ENCODE measurements around the gene IL9.

Gene IL9

GRCh38 chr5:135875567-135875966 lies 20.1 kb downstream of the IL9 start:
- Histone ChIP-seq H3K9ac (ENCODE audit: low read length) (no peak overlapping the region), H3K9me3 (ENCODE audit: insufficient read depth, low read length) (no peaks in the 10 kb centered on the region), H3K79me2 (ENCODE audit: insufficient read depth, low read length) (no peaks in the 10 kb centered on the region), H3F3A (ENCODE audit: insufficient read depth) (no peaks in the 10 kb centered on the region), H4K20me1 (ENCODE audit: low read depth, low read length) (no peaks in the 10 kb centered on the region), H3K36me3 (ENCODE audit: low read length) (no peaks in the 10 kb centered on the region), H3K9me2 (replicated peaks; ENCODE audit: insufficient read depth, low read length) (no peaks in the 10 kb centered on the region), H3K4me2 (ENCODE audit: low read depth, low read length, poor library complexity, severe bottlenecking) (no peak overlapping the region), H3K27me3 (ENCODE audit: low read length) (no peaks in the 10 kb centered on the region), H2AFZ (ENCODE audit: low read depth, low read length, severe bottlenecking) (no peak overlapping the region), H3K27ac (ENCODE audit: low read depth, low read length) (no peak overlapping the region), H3K4me3 (ENCODE audit: insufficient read depth, low read length, poor library complexity, severe bottlenecking) (no peak overlapping the region)
- TF ChIP-seq EZH2phosphoT487 (conservative IDR thresholded peaks at IDR 0.05; ENCODE audit: low read length), result no peak
- TF ChIP-seq, protein P1, sequence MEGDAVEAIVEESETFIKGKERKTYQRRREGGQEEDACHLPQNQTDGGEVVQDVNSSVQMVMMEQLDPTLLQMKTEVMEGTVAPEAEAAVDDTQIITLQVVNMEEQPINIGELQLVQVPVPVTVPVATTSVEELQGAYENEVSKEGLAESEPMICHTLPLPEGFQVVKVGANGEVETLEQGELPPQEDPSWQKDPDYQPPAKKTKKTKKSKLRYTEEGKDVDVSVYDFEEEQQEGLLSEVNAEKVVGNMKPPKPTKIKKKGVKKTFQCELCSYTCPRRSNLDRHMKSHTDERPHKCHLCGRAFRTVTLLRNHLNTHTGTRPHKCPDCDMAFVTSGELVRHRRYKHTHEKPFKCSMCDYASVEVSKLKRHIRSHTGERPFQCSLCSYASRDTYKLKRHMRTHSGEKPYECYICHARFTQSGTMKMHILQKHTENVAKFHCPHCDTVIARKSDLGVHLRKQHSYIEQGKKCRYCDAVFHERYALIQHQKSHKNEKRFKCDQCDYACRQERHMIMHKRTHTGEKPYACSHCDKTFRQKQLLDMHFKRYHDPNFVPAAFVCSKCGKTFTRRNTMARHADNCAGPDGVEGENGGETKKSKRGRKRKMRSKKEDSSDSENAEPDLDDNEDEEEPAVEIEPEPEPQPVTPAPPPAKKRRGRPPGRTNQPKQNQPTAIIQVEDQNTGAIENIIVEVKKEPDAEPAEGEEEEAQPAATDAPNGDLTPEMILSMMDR (IDR thresholded peaks at IDR 0.05; ENCODE audit: insufficient read depth, low read length, poor library complexity, severe bottlenecking), result no peak

DNA sequence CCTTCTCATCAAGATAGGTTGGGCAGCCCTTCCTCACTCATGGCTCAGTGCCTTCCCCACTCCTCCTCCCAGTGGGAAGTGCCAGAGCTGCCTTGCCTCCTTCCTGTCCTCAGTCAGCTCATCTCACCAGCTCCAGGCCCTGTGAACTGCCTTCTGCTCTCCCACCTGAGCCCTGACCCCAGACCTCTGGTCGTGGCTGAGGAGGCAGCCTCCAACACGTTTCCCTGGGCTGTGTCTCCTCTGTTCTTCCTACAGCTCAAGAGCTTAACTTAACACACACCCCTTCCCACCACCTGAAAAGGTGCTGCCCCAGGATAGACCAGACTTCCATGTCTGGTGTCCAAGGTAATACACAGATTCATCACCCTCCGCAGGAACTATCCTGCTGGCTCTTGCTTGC lies 21.2 kb downstream of the IL9 start:
- no peak for TF ChIP-seq EZH2phosphoT487 (conservative IDR thresholded peaks at IDR 0.05; ENCODE audit: low read length)
- TF ChIP-seq, protein P1 (IDR thresholded peaks at IDR 0.05; ENCODE audit: insufficient read depth, low read length, poor library complexity, severe bottlenecking), result no peak
- no peaks in the 10 kb centered on the region for H3K79me2 ChIP-seq (ENCODE audit: insufficient read depth, low read length)
- no peak overlapping the region for H3K27ac ChIP-seq (ENCODE audit: low read depth, low read length)
- no peaks in the 10 kb centered on the region for H3F3A ChIP-seq (ENCODE audit: insufficient read depth)
- H2AFZ ChIP-seq (ENCODE audit: low read depth, low read length, severe bottlenecking), result no peak overlapping the region
- no peaks in the 10 kb centered on the region for H4K20me1 ChIP-seq (ENCODE audit: low read depth, low read length)
- no peak overlapping the region for H3K9ac ChIP-seq (ENCODE audit: low read length)
- no peaks in the 10 kb centered on the region for H3K27me3 ChIP-seq (ENCODE audit: low read length)
- no peak overlapping the region for H3K4me2 ChIP-seq (ENCODE audit: low read depth, low read length, poor library complexity, severe bottlenecking)
- H3K36me3 ChIP-seq (ENCODE audit: low read length), result no peaks in the 10 kb centered on the region
- H3K4me3 ChIP-seq (ENCODE audit: insufficient read depth, low read length, poor library complexity, severe bottlenecking), result no peak overlapping the region
- no peaks in the 10 kb centered on the region for H3K9me3 ChIP-seq (ENCODE audit: insufficient read depth, low read length)
- H3K9me2 ChIP-seq (replicated peaks; ENCODE audit: insufficient read depth, low read length), result no peaks in the 10 kb centered on the region

DNA sequence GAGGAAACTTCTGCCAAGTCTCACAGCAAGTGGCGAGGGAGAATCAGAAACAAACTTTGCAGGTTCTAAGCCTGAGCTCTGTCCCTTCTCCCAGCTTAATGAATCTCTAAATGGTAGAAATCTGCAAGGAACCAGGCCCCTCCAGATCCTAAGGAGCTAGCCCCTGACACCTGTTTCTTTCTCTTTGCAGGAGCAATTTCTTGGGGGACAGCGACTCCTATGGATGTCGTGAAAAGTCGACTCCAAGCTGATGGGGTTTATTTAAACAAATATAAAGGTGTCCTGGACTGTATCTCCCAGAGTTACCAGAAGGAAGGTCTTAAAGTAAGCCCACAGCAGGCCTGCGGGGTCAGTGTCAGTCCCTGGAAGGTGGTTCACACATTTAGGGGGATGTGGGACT lies 21.8 kb downstream of the IL9 start:
- Histone ChIP-seq H3F3A (ENCODE audit: insufficient read depth) (no peaks in the 10 kb centered on the region), H3K79me2 (ENCODE audit: insufficient read depth, low read length) (no peaks in the 10 kb centered on the region), H3K9ac (ENCODE audit: low read length) (no peak overlapping the region), H3K9me3 (ENCODE audit: insufficient read depth, low read length) (no peaks in the 10 kb centered on the region), H3K4me2 (ENCODE audit: low read depth, low read length, poor library complexity, severe bottlenecking) (no peak overlapping the region), H4K20me1 (ENCODE audit: low read depth, low read length) (no peaks in the 10 kb centered on the region), H3K9me2 (replicated peaks; ENCODE audit: insufficient read depth, low read length) (no peaks in the 10 kb centered on the region), H3K27me3 (ENCODE audit: low read length) (no peaks in the 10 kb centered on the region), H3K4me3 (ENCODE audit: insufficient read depth, low read length, poor library complexity, severe bottlenecking) (no peak overlapping the region), H3K36me3 (ENCODE audit: low read length) (no peaks in the 10 kb centered on the region), H3K27ac (ENCODE audit: low read depth, low read length) (no peak overlapping the region), H2AFZ (ENCODE audit: low read depth, low read length, severe bottlenecking) (no peak overlapping the region)
- no peak for TF ChIP-seq EZH2phosphoT487 (conservative IDR thresholded peaks at IDR 0.05; ENCODE audit: low read length)
- TF ChIP-seq, protein P1 (IDR thresholded peaks at IDR 0.05; ENCODE audit: insufficient read depth, low read length, poor library complexity, severe bottlenecking), result no peak
